Esophagus muscularis mucosa (tissue), 2 donors: Measurements from ENCODE around the gene FKBP1A.

Experiments
- EP300 ChIP-seq: sonication (generic); formaldehyde crosslinking; IDR thresholded peaks from one replicate; pipeline ENCODE4 v1.6.1; 2017; ENCODE audit warnings: antibody characterized with exemption
- POLR2A ChIP-seq: fragments of 450-650 bp; IDR thresholded peaks from one replicate; pipeline ENCODE4 v1.6.1; 2017; ENCODE audit warnings: antibody characterized with exemption, moderate library complexity, mild to moderate bottlenecking, low read depth

- no peak for TF ChIP-seq POLR2A
- TF ChIP-seq EP300 = no peak
Measured at GRCh38 chr20:1368448-1369199, 24.2 kb downstream of the FKBP1A start.
